HG03521 (cell line): ENCODE data around the gene MYO5C.

ENCODE experiments used
- ATAC-seq: cut with Tn5 transposase; IDR thresholded peaks from one replicate; pipeline ENCODE4 v1.9.1; 2021; ENCODE audit warnings: mild to moderate bottlenecking, moderate library complexity; ENCODE audit not compliant: unreplicated experiment

Gene MYO5C

GRCh38 chr15:52220251-52220650, 75.4 kb downstream of the MYO5C start:
- ATAC-seq, result no peak

DNA sequence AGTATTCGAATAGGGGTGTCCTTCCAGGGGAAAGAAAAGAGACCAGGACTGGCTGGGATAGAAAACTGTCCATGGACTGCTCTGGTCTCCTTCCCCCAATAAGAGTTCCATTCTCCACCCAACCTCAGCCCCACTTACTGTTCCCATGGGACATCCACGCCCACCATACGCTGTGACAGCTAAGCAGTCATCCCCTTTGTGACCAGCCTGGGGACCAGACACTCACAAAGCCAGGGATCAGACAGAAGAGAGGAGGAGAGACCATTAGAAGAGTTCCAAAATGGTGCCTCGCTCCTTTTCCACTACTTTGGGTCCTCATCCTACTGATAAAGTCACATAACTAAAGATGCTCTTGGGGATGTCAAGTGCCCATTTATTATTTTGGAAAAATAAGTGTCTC, 76.8 kb downstream of the MYO5C start:
- ATAC-seq, result no peak

DNA sequence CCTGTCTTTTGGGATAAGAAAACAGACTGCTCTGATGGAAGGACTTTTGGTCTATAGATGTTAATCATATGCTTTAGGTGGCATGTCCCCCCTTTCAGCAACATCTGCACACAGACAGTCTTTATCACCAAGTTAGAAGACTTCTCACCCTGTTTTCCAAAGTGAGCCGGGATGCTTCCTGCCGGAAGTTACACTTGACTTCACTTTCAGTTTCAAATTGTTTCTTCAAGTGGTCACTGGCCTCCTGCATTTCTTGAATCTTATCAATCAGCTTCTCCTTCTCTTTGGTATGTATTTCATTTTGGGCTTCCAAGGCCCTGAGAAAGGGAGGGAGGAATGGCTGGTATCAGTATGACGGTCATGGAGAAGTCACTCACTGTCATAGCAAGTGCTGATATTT, 77.2 kb downstream of the MYO5C start:
- ATAC-seq, result no peak

DNA sequence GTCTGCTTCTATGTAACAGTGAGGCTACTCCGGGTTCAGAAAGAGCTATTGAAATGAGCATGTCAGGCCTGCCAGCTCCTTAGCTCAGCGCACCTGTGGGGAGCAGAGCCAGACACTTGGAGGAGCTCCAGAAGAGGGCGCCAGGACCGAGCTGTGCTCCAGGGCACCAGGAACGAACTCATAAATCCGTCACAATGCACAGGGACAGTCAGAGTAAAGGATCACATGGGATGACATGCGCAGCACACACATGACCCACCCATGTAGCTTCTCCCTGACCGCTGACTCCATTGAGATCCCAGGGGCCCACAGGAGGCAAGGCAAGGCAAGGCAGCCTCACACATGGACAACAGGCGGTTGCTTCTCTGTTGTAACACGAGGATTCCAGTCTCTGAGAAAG, 78.4 kb downstream of the MYO5C start:
- ATAC-seq, result no peak

GRCh38 chr15:52214553-52214952, 81.1 kb downstream of the MYO5C start:
- no peak for ATAC-seq

DNA sequence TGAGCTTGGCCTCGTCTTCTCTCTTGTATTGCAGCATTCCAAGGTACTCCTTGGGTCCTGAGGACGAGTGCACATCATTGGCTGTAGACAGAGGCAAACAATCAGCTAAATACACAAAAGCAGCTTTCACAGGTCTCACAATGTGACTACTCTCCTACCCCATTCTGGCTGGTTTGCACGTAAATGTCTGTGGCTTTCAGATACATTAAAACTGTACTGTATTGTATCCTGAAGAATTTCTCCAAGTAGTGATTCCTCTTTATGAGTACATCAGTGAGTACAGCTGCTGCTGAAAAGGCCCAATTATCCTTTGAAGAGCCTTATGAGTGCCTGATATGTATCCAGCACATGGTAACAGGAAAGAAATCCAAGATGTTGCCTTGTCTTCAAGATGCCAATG, 82.4 kb downstream of the MYO5C start:
- ATAC-seq, result no peak

DNA sequence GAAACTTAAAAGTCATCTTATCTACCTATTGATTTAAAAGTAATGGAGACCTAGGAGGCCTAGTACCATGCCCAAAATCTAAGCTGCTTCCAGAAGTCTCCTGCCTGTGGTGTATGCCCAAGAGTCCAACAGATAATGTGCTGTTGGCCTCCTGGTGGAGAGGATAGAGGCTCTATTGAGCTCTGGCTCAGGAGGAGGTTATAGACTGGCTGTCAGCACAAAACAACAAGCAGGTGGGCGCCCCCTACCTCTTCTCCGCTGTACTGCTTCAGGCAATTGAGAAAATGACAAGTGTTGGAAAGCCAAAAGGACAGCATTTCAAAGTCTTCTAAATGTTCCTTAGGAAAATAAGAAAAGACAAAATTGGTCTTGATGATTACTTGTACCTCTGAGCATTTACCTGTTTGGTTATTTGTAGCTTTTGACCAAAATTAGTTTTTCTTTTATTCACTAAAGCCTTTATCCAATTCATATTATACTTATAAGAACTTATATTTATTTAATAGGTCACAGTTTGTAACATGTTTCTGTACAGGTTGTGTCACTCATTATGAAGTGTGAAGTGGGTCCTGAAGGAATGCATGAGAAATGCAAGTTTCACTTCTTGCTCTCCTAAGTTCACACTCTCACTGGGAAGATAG, 87.2 kb downstream of the MYO5C start:
- no peak for ATAC-seq

GRCh38 chr15:52207191-52207590, 88.4 kb downstream of the MYO5C start:
- ATAC-seq, result no peak

- ATAC-seq, result no peak
Measured at GRCh38 chr15:52206446-52206845, 89.2 kb downstream of the MYO5C start.

GRCh38 chr15:52204657-52205056, 90.9 kb downstream of the MYO5C start:
- no peak for ATAC-seq

GRCh38 chr15:52200831-52201365, 94.7 kb downstream of the MYO5C start:
- no peak for ATAC-seq

- no peak for ATAC-seq
Measured at GRCh38 chr15:52199271-52199670, 96.3 kb downstream of the MYO5C start.

DNA sequence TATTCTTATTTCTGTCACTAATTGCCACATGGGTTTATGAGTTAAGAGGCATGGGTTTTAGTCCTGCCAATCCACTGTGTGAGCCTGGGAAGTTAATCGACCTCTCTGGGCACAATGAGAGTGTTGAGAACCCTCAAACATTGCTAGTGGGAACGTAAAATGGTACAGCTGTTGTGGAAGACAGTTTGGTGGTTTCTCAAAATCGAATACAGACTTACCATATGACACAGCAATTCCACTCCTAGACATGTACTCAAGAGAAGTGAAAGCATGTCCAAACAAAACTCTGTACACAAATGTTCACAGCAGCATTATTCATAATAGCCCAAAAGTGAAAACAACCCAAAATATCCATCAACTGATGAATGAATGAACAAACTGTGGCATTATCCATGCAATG, 98.7 kb downstream of the MYO5C start:
- ATAC-seq, result no peak

GRCh38 chr15:52193791-52194190, 101.8 kb downstream of the MYO5C start:
- ATAC-seq, result no peak

GRCh38 chr15:52193321-52193720, 102.3 kb downstream of the MYO5C start:
- ATAC-seq, result no peak

DNA sequence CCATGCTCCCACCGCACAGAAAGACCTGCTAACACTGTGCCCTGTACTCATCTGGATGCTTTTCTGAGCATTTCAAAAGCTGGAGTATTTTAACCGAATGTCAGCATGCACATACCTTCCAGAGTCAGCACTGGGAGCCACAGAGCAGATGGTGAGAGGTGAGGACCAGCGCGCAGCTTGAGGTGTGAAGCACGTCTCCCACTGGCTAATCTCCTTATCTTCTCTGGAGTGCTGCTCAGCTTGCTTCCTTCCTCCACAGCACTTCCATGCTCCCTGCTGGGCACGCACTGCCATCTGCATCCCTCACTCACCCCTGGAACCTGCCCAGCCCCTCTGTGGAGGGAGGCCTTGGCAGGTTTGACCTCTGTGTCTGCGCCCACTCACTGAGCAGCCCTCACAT, 104.4 kb downstream of the MYO5C start, which contains the start of gene GNB5:
GNB5 (minus strand) TSS at position 186 of the 400 bp plus-strand sequence. CDS start 6,716 bp downstream, outside the sequence.
- ATAC-seq, result no peak

GRCh38 chr15:52186651-52187486, 108.7 kb downstream of the MYO5C start:
- ATAC-seq, result no peak

DNA sequence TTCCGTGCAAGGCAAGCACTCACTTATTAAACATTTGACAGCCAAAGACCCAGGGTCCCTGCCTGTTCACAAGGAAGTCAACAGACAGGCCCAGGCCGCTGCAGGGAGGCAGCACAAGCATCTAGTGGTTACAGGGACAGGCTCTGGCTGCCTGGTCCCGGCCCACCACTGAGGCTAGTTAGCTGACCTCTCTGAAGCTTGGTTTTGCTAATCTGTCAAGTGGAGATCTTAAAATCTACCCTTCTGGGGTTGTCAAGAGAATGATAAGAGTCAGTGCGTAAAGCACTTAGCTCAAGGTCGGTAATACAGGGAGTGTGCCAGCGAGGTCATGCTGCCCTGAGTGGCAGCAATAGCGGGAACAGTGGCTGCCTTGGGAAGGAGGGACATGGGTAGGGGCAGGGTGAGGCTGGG, 110.4 kb downstream of the MYO5C start:
- ATAC-seq, result no peak

DNA sequence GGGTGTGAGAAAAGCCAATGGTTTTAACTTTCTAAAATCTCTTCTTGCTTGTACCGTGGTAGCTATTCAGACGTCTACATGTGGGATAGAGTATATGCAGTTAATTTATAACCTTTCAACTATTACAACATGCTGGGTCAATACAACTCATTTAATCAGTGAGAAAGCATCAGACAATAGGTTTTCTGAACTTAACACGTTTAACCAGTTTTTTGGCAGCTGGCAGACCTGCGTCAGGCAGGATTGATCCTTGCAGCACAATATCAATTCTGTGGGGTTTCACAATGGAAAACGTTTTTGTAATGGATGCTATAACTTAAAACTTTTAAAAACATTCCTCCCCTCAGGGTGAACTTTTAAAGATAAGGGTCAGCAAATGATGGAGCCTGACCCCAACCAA, 110.9 kb downstream of the MYO5C start:
- ATAC-seq, result no peak

GRCh38 chr15:52183562-52184173, 111.9 kb downstream of the MYO5C start:
- ATAC-seq, result no peak

GRCh38 chr15:52181938-52182780, 113.4 kb downstream of the MYO5C start:
- ATAC-seq, result no peak
